GM10847 (cell line): ENCODE measurements around the gene CPNE5.

Experiments
- POLR2A ChIP-seq: IDR thresholded peaks from 2 replicates; pipeline ENCODE4 v1.6.1; 2011; ENCODE audit not compliant: insufficient read length; ENCODE audit errors: extremely low read depth

CPNE5 gene

DNA sequence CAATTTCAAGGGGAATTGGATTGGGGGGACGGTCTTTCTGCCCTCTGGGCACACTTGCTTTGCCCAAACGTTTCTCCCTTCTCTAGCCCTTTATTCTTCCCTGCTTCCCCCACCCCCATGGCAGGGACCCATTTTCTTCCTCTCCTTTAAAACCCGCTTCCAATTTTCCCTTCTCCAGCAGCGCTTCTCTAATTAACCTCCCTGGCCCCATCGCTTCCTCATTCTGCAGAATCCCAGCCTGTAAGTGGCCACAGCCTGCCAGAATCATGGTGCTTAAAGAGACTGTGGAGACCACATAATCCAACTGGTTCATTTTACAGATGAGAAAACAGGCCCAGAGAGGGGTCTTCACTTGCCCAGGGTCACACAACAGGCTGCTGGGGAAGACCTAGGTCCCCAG is 61.4 kb downstream of the CPNE5 start:
- no peak for TF ChIP-seq POLR2A

GRCh38 chr6:36776167-36776566 is 63.1 kb downstream of the CPNE5 start:
- no peak for TF ChIP-seq POLR2A

DNA sequence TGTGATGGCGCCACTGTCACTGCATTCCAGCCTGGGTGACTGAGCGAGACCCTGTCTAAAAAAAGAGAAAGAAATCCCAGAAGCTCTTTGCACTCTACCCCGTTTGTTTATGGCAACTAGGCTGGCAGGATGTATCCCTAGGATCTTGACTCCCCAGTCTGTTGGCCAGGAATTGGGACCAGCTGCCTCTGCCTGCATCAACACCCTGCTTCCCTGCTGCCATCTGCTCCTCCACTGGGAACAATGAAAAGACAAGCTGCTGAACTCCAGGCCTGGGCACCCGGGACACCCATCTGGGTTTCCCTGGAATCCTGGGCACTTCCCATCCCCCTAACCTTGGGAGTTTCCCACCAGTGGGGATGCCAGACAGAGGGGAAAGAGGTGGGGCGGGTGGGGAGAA is 64.9 kb downstream of the CPNE5 start:
- no peak for TF ChIP-seq POLR2A

- TF ChIP-seq POLR2A, result no peak
These were observed 66.8 kb downstream of the CPNE5 start for GRCh38 chr6:36772397-36772796.

DNA sequence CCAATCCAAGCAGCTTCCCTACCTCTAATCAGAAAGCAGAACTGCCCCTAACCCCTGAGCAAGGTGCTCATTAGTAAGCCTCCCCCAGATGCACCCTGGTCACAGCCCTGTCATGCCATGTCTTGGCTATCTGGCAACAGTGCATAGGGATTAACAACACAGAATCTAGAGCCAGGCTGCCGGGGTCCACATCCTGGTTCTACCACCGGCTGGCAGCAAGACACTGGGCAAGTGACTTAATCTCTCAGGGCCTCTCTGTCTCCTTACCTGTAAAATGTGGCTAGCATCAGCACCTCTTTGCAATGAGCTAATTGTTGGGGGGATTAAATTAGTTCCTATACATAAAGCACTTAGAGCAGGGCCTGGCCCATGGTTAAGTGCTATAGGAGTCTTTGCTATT is 68.1 kb downstream of the CPNE5 start:
- TF ChIP-seq POLR2A, result no peak

- TF ChIP-seq POLR2A, result no peak
These were observed 69.4 kb downstream of the CPNE5 start for GRCh38 chr6:36769676-36770499.

DNA sequence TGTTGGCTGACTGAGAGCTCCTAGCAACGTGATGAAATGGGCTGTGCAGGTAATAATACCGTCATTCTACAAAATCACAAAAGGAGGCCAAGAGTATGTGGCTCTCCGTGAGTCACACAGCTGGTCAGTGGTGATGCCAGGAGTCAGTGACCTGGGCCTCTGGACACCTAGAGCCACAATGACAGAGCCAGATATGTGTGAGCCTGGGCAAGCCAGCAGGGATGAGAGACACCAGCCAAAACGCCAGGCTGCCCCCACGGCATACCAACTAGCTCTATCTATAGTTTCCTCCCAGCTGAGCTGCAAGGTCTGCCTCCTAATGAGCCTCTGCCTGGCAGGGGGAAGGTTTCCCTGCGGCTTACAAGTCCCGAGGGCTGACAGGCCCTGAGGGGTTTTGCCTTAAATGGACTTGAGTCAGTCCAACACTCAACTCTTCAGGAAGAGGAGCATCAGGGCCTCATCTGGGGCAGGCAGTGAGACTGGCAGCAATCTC is 70.0 kb downstream of the CPNE5 start:
- TF ChIP-seq POLR2A, result no peak

GRCh38 chr6:36766399-36766945 is 72.8 kb downstream of the CPNE5 start:
- TF ChIP-seq POLR2A, result no peak

DNA sequence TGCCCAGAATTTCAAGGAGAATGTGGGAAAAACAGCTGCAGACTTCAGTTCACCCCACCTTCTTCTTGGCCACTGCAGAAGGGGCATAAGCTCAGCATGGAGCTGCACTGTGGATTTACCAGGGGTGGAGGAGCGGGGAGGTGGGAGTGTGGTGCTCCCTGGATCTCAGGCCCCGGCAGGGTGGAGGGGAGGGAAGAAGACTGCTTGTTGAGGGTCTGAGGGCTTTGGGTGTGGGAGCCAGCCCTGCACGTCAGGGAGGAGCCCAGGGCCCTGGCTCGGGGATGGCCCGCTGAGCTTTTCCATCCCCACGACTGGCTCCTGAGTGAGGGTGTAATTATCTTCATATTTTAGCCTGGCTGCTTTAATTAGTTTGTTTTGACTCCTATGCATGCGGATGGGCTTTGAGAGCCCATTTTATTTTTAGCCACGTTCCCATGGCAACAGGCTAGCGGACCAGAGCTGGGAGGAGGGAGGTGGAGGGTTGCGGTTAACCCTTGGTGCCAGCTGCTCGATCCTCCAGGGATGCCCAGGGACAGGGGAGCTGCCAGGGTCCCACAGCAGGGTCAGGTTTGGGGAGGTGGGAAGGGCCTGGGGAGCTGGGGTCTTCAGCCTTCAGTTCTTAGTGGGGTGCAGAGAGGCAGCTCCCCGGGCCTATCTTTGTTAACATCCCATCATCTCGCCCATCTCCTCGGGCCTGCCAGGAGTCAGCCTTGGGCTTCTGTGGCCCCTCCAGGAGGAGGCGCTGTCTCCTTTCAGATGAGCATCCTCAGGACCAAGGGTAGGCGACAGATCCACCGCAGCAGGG is 73.4 kb downstream of the CPNE5 start:
- no peak for TF ChIP-seq POLR2A

DNA sequence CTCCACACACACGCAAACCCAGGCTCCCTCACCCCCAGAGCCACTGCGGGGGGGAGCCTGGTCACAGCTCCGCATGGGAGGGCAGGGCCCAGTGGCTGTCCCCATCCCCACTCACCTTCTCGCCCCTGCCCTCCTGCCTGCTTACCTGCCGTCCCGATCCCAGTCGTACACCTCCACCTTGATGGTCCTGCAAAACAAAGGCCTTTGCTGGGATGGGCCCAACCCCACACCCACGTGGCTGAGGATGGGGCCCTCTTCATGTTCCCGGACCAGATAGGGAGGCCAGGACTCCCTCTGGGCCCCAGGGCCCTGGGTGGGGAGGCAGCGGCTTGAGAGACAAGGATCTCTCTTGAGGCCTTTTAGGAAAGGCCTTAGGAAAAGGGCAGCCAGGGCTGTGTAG is 74.1 kb downstream of the CPNE5 start:
- TF ChIP-seq POLR2A, result no peak

DNA sequence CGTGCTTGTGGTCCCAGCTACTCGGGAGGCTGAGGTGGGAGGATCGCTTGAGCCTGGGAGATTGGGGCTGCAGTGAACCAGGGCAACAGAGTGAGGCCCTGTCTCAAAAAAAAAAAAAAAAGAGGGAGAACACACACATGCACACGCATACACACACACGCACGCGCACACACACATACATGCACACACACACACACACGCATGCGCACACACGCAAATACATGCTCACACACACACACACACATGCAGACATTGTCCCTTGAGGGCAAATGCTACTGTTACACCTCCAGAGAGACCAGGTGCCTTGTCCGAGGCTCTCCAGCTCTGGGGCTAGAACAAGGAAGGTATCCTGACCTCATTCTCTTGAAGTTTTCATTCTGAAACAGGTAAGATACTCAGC is 77.1 kb downstream of the CPNE5 start:
- no peak for TF ChIP-seq POLR2A

DNA sequence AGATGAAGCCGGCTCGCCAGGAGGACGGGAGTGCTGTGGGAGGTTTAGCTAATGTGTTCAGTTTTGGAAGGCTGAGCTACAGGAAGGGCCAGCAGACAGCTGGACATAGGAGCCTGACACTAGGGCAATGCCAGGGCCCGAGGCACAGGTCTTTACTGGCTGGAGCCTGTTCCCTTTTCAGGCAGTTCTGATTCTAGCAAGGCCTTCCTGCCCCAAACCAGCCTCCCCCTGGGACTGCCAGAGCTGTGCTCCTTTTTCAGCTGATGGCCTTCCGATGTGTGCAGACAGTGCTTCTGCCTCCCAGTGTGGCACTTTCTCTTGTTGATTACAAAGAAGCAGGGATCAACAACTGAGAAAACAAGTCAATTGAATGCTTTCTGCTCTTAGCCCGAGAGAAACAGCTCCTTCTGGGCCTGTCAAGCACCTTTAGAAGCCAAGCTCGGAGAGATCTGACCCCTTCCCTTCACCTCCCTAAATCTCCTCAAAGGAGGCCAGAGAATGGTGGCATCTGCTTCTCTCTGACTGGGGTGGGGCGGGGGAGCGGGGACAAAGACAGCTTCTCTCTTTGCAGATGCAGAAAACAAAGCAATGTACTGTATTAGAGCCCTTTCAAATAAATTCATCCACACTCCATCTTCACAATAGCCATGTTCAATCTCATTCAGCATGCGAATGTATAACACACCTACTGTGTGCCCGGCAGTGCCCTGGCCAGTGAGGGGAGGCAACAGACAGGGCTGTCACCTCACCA is 78.4 kb downstream of the CPNE5 start:
- no peak for TF ChIP-seq POLR2A

- no peak for TF ChIP-seq POLR2A
These were observed 80.0 kb downstream of the CPNE5 start for GRCh38 chr6:36759148-36759759.

- no peak for TF ChIP-seq POLR2A
These were observed 80.6 kb downstream of the CPNE5 start for GRCh38 chr6:36758516-36759147.
